ENCODE results near the gene CLN3.
"Not testable (repeated sequence)": the region's sequence is repeated elsewhere in the genome, so short reads cannot be mapped to it uniquely, and the experiment has no call there.

- TF ChIP-seq, protein P1, sequence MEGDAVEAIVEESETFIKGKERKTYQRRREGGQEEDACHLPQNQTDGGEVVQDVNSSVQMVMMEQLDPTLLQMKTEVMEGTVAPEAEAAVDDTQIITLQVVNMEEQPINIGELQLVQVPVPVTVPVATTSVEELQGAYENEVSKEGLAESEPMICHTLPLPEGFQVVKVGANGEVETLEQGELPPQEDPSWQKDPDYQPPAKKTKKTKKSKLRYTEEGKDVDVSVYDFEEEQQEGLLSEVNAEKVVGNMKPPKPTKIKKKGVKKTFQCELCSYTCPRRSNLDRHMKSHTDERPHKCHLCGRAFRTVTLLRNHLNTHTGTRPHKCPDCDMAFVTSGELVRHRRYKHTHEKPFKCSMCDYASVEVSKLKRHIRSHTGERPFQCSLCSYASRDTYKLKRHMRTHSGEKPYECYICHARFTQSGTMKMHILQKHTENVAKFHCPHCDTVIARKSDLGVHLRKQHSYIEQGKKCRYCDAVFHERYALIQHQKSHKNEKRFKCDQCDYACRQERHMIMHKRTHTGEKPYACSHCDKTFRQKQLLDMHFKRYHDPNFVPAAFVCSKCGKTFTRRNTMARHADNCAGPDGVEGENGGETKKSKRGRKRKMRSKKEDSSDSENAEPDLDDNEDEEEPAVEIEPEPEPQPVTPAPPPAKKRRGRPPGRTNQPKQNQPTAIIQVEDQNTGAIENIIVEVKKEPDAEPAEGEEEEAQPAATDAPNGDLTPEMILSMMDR (IDR thresholded peaks at IDR 0.05; ENCODE audit: low read depth, low read length, poor library complexity, severe bottlenecking): not testable (repeated sequence)
- TF ChIP-seq EZH2phosphoT487 (IDR thresholded peaks at IDR 0.05; ENCODE audit: borderline replicate concordance, low read length): not testable (repeated sequence)
These were observed 8.8 kb upstream of the CLN3 start for GRCh38 chr16:28500476-28501180.
